ENCODE measurements around the gene KATNB1.

Gene KATNB1

GRCh38 chr16:57798267-57798810, 62.8 kb downstream of the KATNB1 start:
- no peak for DNase-seq

GRCh38 chr16:57798953-57799599, 63.5 kb downstream of the KATNB1 start:
- DNase-seq: no peak

DNA sequence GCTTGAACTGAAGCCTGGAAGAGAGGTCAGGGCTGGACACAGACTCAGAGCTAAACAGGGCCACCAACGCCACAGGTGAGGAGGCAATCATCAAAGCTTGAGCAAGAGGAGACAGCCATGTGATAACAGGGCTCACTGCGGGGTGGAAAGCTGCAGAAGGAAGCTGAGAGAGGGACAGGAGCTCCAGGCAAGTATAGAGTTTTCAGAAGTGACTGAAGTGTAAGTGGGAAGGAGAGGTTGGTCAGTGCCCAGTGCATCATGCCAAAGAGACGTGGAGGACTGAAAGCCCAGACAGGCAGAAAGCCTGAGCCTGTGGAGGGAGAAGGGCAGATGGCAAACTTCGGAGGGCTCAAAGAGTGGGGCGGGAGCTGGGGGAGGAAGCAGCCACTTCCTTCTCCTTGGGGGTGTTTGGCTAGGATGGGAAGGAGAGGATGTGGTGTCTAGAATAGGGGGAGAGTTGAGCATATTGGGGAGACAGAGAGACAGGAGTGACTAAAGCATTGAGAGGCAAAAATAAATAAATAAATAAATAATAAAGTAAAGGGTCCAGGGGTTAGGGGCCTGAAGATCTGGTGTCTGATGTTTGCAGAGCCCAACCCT, 64.1 kb downstream of the KATNB1 start:
- no peak for DNase-seq

GRCh38 chr16:57800200-57801097, 64.9 kb downstream of the KATNB1 start:
- DNase-seq: no peak

DNA sequence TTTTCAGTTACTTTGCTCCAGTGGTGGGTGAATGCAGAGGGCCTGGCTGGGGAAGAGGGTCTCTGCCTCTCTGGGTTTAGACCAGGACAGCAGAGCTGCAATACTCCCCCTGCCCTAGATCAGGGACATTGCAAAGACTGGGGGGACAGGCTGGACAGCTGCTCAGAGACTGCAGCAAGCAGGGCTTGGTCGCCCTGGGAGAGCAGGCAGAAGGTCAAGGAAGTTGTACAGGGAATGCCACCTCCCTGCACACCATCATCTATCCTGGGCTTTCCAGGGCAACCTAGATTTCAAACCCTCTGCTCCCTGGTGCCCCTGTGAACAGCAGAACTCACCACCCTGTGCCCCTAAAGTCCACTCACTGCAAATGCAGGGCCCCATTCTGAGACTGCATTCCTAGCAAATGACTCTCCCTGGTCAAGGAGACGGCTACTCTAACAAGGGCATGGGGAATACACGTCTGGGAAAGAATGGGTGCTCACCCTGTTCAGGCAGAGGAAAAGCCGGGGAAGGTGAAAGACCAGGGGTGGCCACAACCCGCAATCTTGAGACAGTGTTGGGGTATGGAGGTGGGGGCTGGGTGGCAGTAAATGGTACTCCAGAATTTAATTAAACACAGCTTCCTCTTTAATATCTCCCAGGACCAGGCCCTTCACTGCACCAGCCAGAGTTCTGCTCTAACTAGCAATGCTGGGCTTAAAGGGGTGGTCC, 65.7 kb downstream of the KATNB1 start:
- DNase-seq: no peak

- DNase-seq: no peak
Measured at GRCh38 chr16:57801809-57802340, 66.3 kb downstream of the KATNB1 start.

DNA sequence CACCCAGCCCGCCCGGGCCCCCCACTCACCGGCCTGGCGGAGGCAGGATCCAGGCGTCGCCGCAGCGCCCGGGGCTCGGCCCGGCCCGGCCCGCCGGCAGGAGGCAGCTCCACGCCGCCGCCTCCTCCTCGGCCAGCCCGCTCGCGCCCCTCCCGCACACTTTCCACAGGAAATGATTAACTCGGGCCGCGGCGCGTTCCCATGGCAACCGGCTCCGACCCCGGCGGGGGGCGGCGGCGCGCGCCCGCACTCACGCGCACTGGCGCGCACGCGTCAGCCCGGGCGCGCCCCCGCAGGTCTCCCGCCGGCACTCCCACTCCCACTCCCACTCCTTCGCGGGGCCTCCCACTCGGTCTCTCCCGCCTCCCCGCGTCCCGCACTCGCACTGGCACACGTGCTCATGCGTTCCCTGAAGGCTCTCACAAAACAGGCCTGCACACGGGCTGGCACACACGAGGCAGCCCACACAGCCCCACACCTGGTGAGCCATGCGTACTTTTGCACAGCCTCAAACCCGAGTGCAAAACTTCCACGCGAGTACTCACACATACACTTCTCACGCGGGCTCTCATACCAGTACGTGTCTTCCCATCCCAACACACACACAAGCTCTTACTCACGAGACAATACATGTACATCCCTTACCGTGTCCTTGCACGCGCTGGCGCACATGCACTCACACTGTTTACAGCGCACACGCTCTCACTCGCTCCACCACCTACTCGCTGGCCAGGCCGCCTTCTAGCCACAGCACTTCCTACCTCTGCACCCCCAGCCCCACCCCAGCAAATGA, 67.0 kb downstream of the KATNB1 start, which contains the start of gene KIFC3:
TSS of gene KIFC3 (minus strand) at position 151 of the 793 bp plus-strand sequence. CDS start 4,248 bp downstream, outside the sequence.
- DNase-seq: peak; percentile 36

DNA sequence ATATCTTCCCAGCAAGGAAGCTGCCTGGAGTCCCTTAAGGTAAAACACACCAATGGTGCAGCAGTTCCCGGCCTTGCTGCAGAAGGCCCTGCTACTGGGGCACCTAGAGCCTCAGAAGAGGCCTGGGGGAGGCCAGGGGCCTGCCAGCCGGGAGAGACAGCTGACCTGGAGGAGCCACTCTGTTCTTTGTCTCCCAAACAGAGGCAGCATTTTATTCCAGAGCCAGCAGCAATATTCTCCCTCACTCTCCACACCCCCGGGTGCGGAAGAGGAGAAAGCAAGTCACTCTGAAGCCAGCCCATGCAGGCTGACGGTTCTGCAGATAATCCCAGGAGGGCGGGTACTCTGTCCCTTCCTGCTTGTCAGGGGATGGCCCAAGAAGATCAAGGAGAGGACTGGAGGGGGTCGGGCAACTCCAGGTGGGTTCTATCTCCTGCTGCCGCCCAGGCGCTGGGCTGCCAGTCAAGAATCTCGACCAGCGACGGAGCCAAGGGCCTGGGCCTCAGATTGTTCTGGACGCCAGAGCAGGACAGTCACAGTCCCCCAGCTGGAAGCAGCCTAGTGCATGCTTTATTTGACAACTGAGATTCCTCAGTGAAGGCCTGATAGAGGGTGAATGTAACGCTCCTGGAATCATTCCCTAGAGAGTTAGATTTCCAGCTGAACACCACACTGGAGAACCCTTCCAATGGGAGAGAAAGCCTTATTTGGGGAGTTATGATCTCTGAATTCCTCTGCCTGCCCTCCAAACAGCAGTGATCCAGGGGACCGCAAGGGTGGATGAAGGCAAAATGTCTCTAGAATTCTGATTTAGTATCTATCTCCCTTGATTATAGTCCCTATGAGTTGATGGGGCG, 67.8 kb downstream of the KATNB1 start:
- DNase-seq: no peak

DNA sequence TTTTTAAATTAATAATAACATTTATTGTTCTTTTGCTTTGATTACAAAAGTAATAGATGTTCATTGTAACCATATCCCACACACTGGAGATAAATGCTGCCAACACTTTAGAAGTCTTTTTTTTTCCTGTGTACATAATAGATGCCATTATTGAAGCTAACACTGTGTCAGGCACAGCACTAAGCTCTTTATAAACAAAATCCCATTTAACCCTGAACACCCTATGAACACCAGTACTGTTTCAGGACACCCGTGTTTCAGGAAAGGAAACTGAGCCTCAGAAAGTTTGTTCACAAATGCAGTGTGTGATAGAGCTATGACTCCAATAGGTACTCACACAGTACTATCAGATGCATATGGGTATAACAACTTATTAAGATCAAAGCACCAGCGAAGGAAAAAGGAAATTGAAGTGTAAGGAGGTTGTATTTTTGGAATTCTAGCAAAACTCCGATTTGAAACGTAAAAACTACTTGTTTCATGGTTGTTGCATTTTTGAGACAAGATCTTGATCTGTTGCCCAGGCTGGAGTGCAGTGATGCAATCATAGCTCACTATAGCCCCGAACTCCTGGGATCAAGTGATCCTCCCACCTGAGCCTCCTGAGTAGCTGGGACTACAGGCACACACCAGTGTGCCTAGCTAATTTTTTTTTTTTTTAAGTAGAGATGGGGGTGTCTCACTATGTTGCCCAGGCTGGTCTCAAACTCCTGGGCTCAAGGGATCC, 68.7 kb downstream of the KATNB1 start:
- no peak for DNase-seq

GRCh38 chr16:57805176-57805575, 69.6 kb downstream of the KATNB1 start:
- no peak for DNase-seq
